ENCODE results near the gene DYRK4. TPM values are rescaled to one million over a fixed set of nuclear protein-coding genes. Genes with fewer than 3 reads are reported as not detected.

Gene DYRK4
- total and polyA plus RNA-seq, 8 donors, result 15.2 to 50.2 (median 20.7) TPM

GRCh38 chr12:4538207-4539160 lies 23.5 kb upstream of the DYRK4 start, which contains the start of gene RAD51AP1:
RAD51AP1 (plus strand) TSS chr12:4538890; CDS start chr12:4538940, 50 bp downstream.
- no peaks in the 10 kb centered on the region for H3K36me3 ChIP-seq
- no peak for TF ChIP-seq CTCF (IDR thresholded peaks at IDR 0.05)
- intact Hi-C loops (cut with DNase I), result no loop called here
- peaks cover 5 to 16% (median 13%) of the 10 kb centered on the region in 3 donors for H3K4me1 ChIP-seq
- peak; percentile 90 to 98 (median 94) for DNase-seq
- peak within 1 kb of the TSS; percentile 48 to 88 (median 70) for H3K4me3 ChIP-seq
- H3K27ac ChIP-seq, result peak within 1 kb of the TSS; percentile 92 to 97 (median 94)
- no peaks in the 10 kb centered on the region for H3K9me3 ChIP-seq
- no peaks in the 10 kb centered on the region for H3K27me3 ChIP-seq
- ATAC-seq, result peak; percentile 100
- FAIRE-seq, result peak; percentile 97
- WGBS, 2 donors, result 0% methylated on average over 49 of the region's 49 CpGs

GRCh38 chr12:4539167-4539870 lies 22.7 kb upstream of the DYRK4 start:
- Histone ChIP-seq H3K27ac (no peak overlapping the region), H3K27me3 (no peaks in the 10 kb centered on the region), H3K36me3 (no peaks in the 10 kb centered on the region), H3K4me3 (peak overlapping the region; percentile 48 to 88 (median 70)), H3K4me1 (peaks cover 5 to 16% (median 13%) of the 10 kb centered on the region in 3 donors), H3K9me3 (no peaks in the 10 kb centered on the region)
- no peak for TF ChIP-seq CTCF (IDR thresholded peaks at IDR 0.05)
- FAIRE-seq (no peak), ATAC-seq (no peak), DNase-seq (no peak)
- intact Hi-C loops (cut with DNase I), result no loop called here
- 5 to 6% methylated on average over 16 of the region's 16 CpGs for WGBS, 2 donors

- Histone ChIP-seq H3K4me3 (no peak overlapping the region), H3K36me3 (no peaks in the 10 kb centered on the region), H3K9me3 (no peaks in the 10 kb centered on the region), H3K27me3 (no peaks in the 10 kb centered on the region), H3K4me1 (peaks cover 5 to 16% (median 13%) of the 10 kb centered on the region in 3 donors), H3K27ac (no peak overlapping the region)
- WGBS, 2 donors, result 73 to 85% methylated on average over 3 of the region's 3 CpGs
- intact Hi-C loops (cut with DNase I), result no loop called here
- TF ChIP-seq CTCF (IDR thresholded peaks at IDR 0.05), result no peak
- ATAC-seq (no peak), FAIRE-seq (no peak), DNase-seq (no peak)
These were observed 21.8 kb upstream of the DYRK4 start for GRCh38 chr12:4540170-4540569.

GRCh38 chr12:4540638-4541037 lies 21.4 kb upstream of the DYRK4 start:
- DNase-seq (no peak), FAIRE-seq (no peak), ATAC-seq (no peak)
- H3K27me3 ChIP-seq, result no peaks in the 10 kb centered on the region
- H3K4me1 ChIP-seq, result peaks cover 5 to 16% (median 13%) of the 10 kb centered on the region in 3 donors
- no peaks in the 10 kb centered on the region for H3K36me3 ChIP-seq
- TF ChIP-seq CTCF (IDR thresholded peaks at IDR 0.05), result no peak
- no peaks in the 10 kb centered on the region for H3K9me3 ChIP-seq
- no peak overlapping the region for H3K4me3 ChIP-seq
- intact Hi-C loops (cut with DNase I), result no loop called here
- WGBS, 2 donors, result 82 to 89% methylated on average over 2 of the region's 2 CpGs
- H3K27ac ChIP-seq, result no peak overlapping the region

Data from pancreas (tissue), 10 donors.